Bronchial epithelial cell (primary cell): ENCODE results near the gene GRIN3A. TPM values are rescaled to one million over a fixed set of nuclear protein-coding genes. Genes with fewer than 3 reads are reported as not detected.
A peak's percentile ranks its signal among the peaks of the same experiment; 100 is the strongest.

ENCODE experiments used
- DNase-seq: peaks from one replicate; pipeline ENCODE4 v3.0.0-alpha.2; 2010; ENCODE audit warnings: low read depth
- FAIRE-seq: peaks from 2 replicates; lab custom pipeline; 2011; peaks lifted over from hg19 to GRCh38; lab: Jason Lieb, UNC
- H3K27me3 ChIP-seq: 2 replicates; pipeline ENCODE4 v1.5.1; 2011; ENCODE audit warnings: low read length; ENCODE audit not compliant: control insufficient read depth, insufficient read depth
- H3K36me3 ChIP-seq: 2 replicates; pipeline ENCODE4 v1.5.1; 2011; ENCODE audit warnings: low read length; ENCODE audit not compliant: control insufficient read depth, insufficient read depth
- H3K4me3 ChIP-seq: 2 replicates; pipeline ENCODE4 v1.5.1; 2011; ENCODE audit warnings: mild to moderate bottlenecking, low read depth, low read length, control low read depth
- CTCF ChIP-seq: IDR thresholded peaks from 2 replicates; pipeline ENCODE4 v1.5.1; 2011; ENCODE audit warnings: mild to moderate bottlenecking, moderate library complexity, low read length, control low read depth, inconsistent platforms; ENCODE audit not compliant: insufficient read depth, severe bottlenecking
- total RNA-seq: library from RNA; depleted of rRNA; stranded (reverse); fragments of >200 nt; gene quantifications from 2 replicates; pipeline ENCODE4 v1.2.1, GENCODE V29; 2014

Gene GRIN3A
- total RNA-seq, 1 donor from 2014 or later: not detected

GRCh38 chr9:101639785-101640665, 98.4 kb downstream of the GRIN3A start:
- no peak for TF ChIP-seq CTCF
- FAIRE-seq: peak; percentile 32
- H3K27me3 ChIP-seq: no peaks in the 10 kb centered on the region
- H3K4me3 ChIP-seq: no peak overlapping the region
- DNase-seq: peak; percentile 35
- H3K36me3 ChIP-seq: no peaks in the 10 kb centered on the region

- DNase-seq (no peak), FAIRE-seq (no peak)
- no peaks in the 10 kb centered on the region for H3K27me3 ChIP-seq
- TF ChIP-seq CTCF: no peak
- no peak overlapping the region for H3K4me3 ChIP-seq
- H3K36me3 ChIP-seq: no peaks in the 10 kb centered on the region
Observed at GRCh38 chr9:101639311-101639710, 99.1 kb downstream of the GRIN3A start.

GRCh38 chr9:101636247-101636646, 102.2 kb downstream of the GRIN3A start:
- Histone ChIP-seq H3K4me3 (no peak overlapping the region), H3K27me3 (no peaks in the 10 kb centered on the region), H3K36me3 (no peaks in the 10 kb centered on the region)
- FAIRE-seq: no peak
- no peak for DNase-seq
- TF ChIP-seq CTCF: no peak

- no peak overlapping the region for H3K4me3 ChIP-seq
- no peak for DNase-seq
- H3K36me3 ChIP-seq: no peaks in the 10 kb centered on the region
- FAIRE-seq: no peak
- H3K27me3 ChIP-seq: no peaks in the 10 kb centered on the region
- no peak for TF ChIP-seq CTCF
Observed at GRCh38 chr9:101635473-101635872, 103.0 kb downstream of the GRIN3A start.

- DNase-seq: no peak
- no peak for FAIRE-seq
- no peak for TF ChIP-seq CTCF
Observed at GRCh38 chr9:101634741-101635409, 103.6 kb downstream of the GRIN3A start.

More at GRCh38 chr9:101634741-101635409, 103.6 kb downstream of the GRIN3A start:
- no peak overlapping the region for H3K4me3 ChIP-seq
- H3K36me3 ChIP-seq: no peaks in the 10 kb centered on the region
- no peaks in the 10 kb centered on the region for H3K27me3 ChIP-seq
